GM19395 (cell line): ENCODE measurements around the gene CCDC33.
"Not testable (repeated sequence)": the region's sequence is repeated elsewhere in the genome, so short reads cannot be mapped to it uniquely, and the experiment has no call there.

Experiments
- ATAC-seq: cut with Tn5 transposase; IDR thresholded peaks from one replicate; pipeline ENCODE4 v1.9.1; 2021; ENCODE audit warnings: mild to moderate bottlenecking, moderate library complexity; ENCODE audit not compliant: unreplicated experiment

CCDC33 gene

DNA sequence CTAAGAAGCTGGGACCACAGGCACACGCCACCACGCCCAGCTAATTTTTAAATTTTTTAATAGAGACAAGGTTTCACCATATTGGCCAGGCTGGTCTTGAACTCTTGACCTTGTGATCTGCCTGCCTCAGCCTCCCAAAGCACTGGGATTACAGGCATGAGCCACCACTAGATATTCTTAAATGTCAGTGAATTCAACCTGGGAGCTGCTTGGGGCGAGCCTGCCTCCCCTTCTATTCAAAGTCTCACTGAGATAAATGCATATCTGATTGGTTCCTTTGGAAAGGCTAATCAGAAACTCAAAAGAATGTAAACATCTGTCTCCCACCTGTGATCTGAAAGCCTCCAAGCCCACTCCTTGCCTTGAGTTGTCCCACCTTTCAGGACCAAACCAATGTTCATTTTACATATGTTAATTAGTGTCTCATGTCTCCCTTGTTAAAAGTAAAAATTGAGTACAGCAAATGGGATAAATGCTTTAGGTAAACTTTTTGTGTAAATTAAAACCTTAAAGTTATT lies 116.3 kb downstream of the CCDC33 start:
- ATAC-seq, result no peak

DNA sequence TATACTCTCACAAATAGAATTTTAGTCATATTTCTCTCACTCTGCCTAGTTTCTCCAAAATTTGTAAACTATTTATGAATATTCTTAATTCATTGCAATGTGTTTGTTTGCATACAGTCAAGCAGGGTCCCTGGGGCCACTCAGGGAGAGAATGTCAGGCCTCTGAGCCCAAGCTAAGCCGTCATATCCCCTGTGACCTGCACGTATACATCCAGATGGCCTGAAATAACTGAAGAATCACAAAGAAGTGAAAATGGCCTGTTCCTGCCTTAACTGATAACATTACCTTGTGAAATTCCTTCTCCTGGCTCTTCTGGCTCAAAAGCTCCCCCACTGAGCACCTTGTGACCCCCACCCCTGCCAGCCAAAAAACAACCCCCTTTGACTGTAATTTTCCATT lies 117.9 kb downstream of the CCDC33 start:
- not testable (repeated sequence) for ATAC-seq

DNA sequence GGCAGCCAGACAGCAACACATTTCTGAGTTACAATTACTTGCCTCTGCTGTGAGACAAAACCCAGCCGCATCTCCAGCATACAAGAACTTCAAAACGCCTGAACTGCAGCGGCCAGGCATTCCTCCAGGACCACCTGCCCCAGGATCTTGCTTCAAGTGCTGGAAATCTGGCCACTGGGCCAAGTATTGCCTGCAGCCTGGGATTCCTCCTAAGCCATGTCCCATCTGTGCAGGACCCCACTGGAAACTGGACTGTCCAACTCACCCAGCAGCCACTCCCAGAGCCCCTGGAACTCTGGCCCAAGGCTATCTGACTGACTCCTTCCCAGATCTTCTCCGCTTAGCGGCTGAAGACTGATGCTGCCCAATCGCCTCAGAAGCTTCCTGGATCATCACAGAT lies 119.9 kb downstream of the CCDC33 start:
- ATAC-seq, result not testable (repeated sequence)

DNA sequence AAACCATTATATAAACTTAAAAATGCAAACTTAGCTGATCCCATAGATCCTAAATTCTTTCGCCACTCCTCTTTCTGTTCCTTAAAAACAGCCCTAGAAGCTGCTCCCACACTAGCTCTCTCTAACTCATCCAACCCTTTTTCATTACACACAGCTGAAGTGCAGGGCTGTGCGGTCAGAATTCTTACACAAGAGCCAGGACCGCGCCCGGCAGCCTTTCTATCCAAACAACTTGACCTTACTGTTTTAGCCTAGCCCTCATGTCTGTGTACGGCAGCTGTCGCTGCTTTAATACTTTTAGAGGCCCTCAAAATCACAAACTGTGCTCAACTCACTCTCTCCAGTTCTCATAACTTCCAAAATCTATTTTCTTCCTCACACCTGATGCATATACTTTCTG lies 121.4 kb downstream of the CCDC33 start:
- not testable (repeated sequence) for ATAC-seq

DNA sequence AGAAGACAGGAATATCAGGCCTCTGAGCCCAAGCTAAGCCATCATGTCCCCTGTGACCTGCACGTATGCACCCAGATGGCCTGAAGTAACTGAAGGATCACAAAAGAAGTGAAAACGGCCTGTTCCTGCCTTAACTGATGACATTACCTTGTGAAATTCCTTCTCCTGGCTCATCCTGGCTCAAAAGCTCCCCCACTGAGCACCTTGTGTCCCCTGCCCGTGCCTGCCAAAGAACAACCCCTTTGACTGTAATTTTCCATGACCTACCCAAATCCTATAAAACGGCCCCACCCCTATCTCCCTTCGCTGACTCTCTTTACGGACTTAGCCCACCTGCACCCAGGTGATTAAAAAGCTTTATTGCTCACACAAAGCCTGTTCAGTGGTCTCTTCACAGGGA lies 123.2 kb downstream of the CCDC33 start:
- not testable (repeated sequence) for ATAC-seq

DNA sequence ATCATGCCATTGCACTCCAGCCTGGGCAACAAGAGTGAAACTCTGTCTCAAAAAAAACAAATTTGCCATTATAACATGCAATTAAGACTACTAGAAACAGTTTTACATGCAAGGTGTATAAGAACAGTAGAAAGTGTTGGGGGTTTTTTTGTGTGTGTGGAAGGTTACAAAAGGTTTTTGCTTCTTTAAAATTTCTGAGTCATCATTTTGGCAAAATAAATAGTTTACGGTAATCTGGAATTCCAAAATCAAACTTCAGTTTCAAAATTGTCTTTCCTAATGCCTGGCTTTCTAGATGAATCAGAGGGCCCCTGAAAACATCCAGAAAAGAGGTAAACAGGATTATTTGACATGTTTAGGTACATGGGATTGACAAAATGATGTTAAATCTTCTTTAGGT lies 124.7 kb downstream of the CCDC33 start:
- ATAC-seq, result not testable (repeated sequence)

DNA sequence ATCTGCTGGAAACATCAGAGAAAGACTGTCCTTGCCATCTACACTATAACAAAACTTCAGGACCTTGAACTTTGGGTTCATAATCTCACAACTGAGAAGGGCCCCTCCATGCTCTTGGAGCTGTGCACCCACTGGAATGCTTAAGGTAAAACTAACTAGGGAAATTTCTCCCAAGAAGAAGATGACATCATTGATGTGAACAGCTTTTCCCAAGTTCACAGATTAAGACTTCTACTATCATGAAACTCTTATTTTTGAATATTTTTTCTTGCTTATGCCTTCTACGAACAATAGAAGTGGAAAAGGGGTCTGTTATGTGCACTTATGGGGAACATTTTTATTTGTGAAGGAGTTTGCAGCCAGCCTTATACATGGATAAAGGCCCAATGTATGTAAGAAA lies 126.4 kb downstream of the CCDC33 start:
- no peak for ATAC-seq

DNA sequence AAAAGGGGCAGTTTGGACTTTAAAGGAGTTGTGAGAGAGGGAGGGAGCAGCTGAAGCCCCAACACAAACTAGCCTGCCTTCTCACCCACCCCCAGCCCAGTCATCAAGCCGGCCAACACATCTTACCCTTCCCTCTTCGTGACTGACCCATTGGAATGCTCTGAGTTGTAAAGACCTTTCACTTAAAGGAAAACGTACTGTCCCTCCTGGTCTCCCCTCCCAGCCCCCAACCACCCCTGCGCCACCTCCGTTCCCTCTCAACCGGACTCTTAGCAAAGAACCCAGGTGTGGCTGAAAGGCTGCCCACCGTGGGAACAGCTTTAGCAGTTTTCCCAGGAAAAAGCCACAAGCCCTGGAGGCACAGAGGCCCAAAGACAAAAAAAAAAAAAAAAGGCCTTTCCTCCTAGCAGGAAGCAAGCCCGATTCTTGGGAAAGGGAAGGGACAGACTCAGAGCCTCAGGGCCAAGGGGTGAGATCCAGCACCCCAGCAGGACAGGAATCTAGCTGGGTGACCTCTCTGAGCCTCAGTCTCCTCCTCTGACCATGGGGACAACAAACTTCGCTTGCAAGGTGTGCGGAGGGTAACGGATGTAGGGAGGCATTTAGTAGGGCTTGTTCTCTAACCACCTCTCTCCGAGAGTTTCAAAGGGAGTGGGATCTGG lies 128.9 kb downstream of the CCDC33 start:
- ATAC-seq, result no peak

DNA sequence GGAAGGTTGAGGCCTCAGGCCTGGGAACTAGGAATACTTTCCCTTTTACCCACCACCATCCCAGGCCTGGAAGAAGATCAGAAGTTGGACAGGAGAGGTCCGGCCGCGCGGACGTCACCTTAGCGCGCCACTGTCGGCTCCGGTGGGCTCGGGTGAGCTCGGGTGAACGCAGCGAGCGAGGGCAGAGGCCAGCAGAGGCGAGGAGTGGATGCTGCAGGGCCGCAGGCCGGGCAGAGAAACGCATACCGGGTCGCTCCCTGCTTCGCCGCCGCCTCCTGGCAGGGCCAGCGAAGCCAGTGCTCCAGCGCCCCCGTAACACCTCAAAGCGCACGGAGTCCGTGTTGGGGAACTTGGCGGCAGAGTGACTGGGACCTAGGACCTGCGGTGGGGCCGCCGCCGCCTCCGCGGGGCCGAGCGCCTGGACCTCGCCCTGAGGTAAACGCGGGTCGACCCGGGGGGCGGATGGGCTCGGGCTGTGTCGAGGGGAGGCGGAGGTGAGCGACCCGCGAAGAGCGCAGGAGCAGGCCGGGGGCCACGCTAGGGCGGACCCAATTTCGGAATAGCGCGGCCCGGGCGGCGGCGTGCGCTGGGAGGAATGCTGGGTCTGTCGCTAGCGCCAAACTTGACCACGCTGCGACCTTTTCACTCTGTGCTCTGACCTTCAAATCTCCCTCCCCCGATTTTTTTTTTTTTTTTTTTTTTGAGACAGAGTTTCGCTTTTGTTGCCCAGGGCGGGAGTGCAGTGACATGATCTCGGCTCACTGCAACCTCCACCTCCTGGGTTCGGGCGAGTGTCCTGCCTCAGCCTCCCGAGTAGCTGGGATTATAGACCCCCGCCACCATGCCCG lies 129.7 kb downstream of the CCDC33 start:
- no peak for ATAC-seq

DNA sequence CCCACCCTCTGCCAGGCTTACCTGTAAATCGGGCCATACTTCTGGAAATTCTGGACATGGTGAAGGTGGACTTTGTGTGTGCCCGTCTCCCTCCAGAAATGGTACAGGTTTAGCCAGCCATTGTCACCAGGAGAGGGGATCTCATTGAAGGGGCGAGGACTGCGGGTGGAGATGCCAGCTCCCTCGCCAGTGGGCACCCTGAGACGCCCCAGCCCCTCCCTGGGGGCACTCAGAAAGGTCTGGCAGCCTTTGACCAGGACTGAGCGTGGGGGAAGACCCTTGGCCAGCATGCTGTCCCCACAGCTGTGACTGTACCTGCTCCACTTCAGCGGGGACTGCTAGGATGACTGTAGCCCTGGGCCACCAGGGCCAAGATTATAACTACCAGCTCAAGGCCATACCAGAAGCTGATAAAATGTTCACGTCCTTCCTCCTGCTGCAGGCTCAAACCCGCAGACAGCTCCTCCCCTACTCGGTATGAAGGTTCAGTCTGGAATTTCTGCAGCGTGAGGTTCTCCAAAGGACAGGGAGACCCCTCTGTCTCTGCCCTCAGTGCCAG lies 131.2 kb downstream of the CCDC33 start, which contains the start of gene CYP11A1:
TSS of gene CYP11A1 (minus strand) at position 351 of the 559 bp plus-strand sequence. CDS start at position 290, 61 bp downstream.
- ATAC-seq, result no peak

DNA sequence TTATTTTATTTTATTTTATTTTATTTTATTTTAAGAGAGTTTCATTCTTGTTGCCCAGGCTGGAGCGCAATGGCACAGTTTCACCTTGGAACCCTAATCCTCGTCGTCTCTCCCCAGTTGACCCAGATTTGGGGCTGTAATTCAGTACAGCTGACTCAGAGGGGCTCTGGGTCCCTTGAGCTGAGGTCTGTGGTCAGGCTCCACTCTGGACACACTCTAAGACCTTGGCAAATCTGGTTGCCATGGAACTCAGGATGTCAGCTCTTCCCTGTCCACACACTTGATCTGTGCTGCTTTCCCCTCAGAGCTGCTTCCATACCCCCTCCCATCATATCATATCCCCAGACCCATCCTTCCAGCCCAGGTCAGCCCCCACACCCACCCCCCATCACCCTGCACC lies 132.0 kb downstream of the CCDC33 start:
- no peak for ATAC-seq

DNA sequence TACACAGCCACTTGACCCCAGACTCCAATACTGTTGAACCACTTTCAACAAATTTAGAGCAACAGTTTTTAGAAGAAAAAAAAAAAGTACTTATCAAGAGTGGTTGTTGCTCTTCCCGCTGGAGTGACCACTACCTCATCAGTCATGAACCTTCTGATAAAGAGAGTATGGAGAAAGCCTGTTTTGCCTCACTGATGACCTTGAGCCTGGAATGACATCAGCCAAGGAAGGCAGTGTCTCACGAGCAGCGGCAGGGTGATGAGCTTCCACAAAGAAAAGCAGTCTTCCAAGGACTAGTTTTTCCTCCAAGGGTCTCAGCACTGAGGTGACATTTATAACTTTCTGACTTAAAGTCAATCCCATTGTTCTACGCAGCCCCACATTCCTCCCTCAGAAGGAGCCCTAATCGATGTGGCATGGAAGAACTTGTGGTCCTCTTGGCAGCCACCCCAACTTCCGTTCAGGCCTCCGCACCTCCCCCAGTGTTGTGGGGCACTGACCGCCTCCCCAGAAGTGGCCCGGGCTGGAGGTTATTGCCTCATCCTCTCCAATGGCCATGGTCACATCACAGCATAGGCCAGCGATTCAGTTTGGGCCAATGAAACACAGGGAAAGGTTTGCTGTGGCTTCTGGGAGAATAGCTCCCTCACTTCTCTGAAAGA lies 133.1 kb downstream of the CCDC33 start:
- ATAC-seq, result no peak

DNA sequence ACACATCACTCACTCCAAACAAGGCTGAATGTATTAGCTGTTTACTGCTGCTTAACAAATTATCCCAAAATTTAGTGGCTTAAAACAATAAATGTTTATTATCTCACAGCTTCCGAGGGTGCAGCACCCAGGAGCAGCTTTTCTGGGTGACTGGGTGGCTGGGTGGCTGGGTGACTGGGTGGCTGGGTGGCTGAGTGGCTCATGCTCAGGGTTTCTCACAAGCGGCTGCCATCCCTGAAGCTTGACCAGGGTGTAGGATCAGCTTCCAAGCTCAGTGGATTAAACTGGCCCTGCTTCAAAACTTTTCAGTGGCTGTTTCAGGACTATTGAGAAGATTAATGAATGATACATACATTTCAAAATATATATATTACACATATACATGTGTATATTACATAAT lies 133.6 kb downstream of the CCDC33 start:
- no peak for ATAC-seq

DNA sequence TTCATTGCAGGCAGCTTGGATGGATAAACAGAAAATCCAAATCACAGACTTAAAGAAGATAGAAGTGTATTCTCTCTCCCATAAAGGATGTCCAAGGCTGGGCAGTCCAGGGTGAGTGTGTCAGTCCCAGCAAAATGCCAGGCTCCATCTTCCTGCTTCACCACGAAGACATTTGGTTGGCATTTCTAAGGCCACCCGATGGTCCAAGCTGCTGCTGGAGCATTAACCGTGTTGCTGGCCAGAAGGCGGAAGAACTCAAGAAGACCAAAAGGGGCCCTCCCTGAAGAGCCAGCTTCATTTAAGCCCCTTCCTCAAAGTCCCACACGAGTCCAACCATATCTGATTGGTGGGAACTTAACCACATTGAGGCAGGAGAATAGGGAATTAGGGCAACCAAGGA lies 134.3 kb downstream of the CCDC33 start:
- no peak for ATAC-seq

DNA sequence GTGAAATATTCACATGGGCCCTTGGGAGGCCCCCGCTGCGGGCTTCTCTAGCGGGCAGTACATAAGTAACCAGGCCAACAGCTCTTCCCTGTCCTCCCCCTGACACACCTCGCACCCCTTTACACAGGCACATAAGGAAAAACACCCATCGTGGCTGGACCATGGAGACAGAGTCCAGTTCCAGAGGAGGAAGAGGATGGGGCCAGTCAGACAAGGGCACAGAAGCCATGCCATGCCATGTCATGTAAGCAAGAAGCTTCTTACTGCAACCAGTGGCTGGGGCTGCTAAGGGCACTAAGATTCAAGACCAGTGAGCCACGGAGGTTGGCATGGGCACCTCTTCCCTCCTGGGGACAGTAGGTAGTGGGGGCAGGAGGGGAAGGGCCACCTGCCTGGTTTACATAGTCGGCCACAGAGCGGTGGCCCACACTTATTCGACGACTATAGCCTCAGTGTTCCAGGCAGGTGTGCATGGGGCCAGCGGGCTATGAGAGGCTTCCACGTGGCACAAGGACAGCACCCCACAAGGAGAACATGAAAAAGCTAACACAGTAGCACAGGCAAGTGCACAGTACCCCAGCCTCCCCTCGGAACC lies 137.0 kb downstream of the CCDC33 start:
- no peak for ATAC-seq

DNA sequence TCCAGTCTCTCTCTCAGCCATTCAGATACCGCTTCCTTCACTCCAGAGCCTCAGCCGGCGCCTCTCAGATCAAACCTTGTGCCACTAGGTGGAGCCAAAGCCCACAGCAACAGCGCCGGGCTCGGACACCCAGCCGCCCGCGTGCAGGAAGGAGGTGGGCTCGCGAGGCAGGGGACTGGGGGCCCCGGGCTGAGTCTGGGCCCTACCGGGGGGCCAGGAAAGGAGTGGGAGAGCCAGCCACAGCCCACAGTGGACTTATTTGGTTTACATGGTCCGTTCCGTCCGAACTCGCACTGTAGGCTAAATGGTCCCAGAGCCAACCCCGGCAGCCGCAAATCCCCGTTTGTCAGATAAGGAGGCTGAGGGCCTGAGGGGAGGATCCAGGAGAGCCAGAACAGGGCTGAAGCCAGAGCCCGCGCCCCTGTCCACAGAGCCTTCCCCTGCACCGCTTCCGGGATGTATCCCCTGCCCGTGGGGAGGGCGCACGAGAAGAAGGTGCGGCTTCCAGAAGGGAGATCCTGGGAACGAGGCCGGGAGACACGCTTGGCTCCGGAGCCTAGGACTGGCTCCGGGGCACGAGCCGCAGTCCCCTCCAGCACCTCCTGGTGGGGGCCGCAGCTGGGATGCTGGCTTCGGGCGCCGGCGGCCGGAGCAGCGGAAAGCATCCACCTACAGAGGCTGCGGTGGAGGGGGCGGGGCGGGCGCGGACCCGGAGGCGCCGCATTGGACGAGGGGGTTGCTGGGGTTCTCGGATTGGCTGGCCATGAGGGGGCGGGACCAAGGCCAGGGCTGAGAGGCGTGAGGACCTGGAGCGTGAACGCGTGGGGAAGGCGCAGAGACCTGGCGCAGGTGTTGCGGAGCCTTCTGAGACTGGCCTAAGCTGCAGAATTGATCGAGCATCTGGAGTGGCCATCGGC lies 137.9 kb downstream of the CCDC33 start:
- peak; percentile 70 for ATAC-seq

DNA sequence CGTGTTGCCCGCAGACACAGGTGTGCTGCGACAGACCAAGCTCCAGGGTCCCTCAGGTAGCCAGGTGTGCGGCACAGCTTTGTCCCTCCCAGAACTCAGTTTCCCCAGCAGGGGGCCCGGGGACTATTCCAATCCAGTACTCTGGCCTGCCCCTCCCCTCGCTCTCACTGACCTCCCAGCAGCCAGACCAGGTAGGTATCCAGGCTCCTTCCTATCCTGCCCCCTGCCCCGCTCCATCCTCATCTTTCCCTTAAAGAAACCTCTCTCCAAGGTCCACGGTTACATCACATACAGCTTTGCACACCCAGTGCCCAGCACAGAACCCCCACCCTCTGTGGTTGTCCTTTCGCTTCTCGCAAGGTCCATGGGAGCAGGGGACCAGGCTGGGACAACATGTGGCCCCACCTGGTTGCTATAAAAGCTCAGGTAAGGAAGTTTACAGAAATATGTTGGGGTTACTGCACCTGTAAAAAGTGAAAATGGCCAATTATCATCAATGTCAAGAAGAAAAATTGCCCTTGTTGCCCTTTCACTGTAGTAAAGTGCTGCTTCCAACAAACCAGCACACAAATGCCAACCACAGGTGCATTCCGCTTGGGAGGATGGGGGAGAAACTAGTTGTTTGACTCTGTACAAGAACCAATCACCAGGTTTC lies 138.6 kb downstream of the CCDC33 start:
- peak; percentile 15 for ATAC-seq

DNA sequence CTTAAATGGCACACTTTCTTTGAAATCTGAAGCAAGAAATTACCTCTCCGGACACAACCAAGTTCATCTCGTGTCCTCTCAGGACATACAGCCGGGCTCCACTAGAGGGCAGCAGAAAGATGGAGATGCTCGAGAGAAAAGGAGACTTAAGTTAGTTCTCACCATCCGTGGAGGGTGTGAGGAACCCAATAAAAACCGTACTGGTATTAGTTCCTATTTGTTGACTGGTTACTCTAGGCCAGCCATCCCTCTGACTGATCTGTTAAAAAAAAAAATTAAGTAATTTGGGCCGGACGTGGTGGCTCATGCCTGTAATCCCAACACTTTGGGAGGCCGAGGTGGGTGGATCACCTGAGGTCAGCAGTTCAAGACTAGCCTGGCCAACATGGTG lies 139.2 kb downstream of the CCDC33 start:
- ATAC-seq, result peak; percentile 42

DNA sequence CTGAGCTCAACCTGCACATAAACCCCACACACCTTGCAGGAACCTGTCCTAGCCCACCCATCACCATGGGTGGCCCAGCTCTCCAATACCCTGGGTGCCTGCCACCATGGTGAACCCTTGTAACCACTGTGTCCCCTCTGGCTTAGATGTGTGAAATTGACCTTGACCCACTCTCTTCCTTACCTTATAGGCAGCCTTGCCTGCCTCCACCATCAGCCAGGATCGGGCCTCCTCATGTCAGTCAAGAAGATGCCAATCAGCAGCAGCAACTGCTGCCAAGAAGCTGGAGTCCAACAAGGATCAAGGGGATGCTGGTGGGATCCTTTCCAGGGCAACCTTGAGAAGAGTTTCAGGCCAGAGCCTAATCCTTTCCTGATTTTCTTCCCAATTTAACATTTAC lies 140.1 kb downstream of the CCDC33 start:
- ATAC-seq, result no peak
